Type B pancreatic cell (in vitro differentiated cells): ENCODE results near the gene BACH2. TPM values are rescaled to one million over a fixed set of nuclear protein-coding genes. Genes with fewer than 3 reads are reported as not detected.

Experiments used
- DNase-seq: peaks from one replicate; pipeline ENCODE4 v3.0.0; 2021; ENCODE audit warnings: mixed read lengths; ENCODE audit not compliant: unreplicated experiment; ENCODE audit errors: extremely low spot score
- H3K27ac Mint-ChIP-seq: 2 replicates; pipeline ENCODE4 v1.8.0; 2021; ENCODE audit warnings: mild to moderate bottlenecking, mixed read lengths
- H3K27me3 Mint-ChIP-seq: 2 replicates; pipeline ENCODE4 v1.8.0; 2021; ENCODE audit warnings: mixed read lengths
- H3K36me3 Mint-ChIP-seq: 2 replicates; pipeline ENCODE4 v1.8.0; 2021; ENCODE audit warnings: mixed read lengths
- H3K4me1 Mint-ChIP-seq: one replicate; pipeline ENCODE4 v1.8.0; 2021; ENCODE audit warnings: mixed read lengths; ENCODE audit not compliant: unreplicated experiment
- H3K4me3 Mint-ChIP-seq: 2 replicates; pipeline ENCODE4 v1.8.0; 2021; ENCODE audit warnings: mild to moderate bottlenecking, mixed read lengths
- H3K9me3 Mint-ChIP-seq: 2 replicates; pipeline ENCODE4 v1.8.0; 2021; ENCODE audit warnings: mixed read lengths
- total RNA-seq: library from RNA; stranded (reverse); gene quantifications from 2 replicates; pipeline ENCODE4 v1.2.1, GENCODE V29; 2021; ENCODE audit warnings: low replicate concordance
- TF ChIP-seq, protein P1 (sequence below): fragments of 200-600 bp; sonication (generic); conservative IDR thresholded peaks from 2 replicates; pipeline ENCODE4 v1.5.0; 2021; ENCODE audit warnings: antibody characterized with exemption, mild to moderate bottlenecking

The BACH2 gene
- total RNA-seq, 1 donor from 2014 or later: 33.5 TPM

DNA sequence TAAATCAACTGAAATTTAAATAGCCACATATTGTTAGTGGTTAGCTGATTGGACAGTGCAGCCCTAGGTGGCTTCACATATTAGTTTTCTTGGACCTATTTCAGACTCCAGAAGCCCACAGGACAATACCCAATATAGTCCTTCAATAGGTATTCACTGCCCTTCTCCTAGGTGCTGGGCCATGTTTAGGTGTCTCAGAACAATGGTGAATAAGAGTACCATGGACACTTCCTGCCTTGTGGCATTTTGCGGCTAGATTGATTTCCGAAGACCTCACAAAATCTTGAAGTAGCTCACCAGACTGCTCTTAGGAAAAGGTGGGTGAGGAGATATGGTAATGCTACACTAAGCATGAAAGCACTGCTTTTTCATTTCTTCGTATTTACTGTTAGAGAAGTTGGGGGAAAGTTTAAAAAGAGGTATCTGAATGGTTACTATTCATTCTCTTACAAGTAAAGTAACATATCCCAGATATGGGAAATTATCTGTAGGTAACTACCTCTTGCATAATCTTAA, 203.0 kb downstream of the BACH2 start:
- Mint-ChIP-seq H3K36me3 (peaks cover 3% of the 10 kb centered on the region), H3K9me3 (no peaks in the 10 kb centered on the region), H3K4me3 (no peak overlapping the region), H3K27ac (no peak overlapping the region), H3K27me3 (no peaks in the 10 kb centered on the region), H3K4me1 (peaks cover 10% of the 10 kb centered on the region)
- DNase-seq: no peak
- TF ChIP-seq, protein P1, sequence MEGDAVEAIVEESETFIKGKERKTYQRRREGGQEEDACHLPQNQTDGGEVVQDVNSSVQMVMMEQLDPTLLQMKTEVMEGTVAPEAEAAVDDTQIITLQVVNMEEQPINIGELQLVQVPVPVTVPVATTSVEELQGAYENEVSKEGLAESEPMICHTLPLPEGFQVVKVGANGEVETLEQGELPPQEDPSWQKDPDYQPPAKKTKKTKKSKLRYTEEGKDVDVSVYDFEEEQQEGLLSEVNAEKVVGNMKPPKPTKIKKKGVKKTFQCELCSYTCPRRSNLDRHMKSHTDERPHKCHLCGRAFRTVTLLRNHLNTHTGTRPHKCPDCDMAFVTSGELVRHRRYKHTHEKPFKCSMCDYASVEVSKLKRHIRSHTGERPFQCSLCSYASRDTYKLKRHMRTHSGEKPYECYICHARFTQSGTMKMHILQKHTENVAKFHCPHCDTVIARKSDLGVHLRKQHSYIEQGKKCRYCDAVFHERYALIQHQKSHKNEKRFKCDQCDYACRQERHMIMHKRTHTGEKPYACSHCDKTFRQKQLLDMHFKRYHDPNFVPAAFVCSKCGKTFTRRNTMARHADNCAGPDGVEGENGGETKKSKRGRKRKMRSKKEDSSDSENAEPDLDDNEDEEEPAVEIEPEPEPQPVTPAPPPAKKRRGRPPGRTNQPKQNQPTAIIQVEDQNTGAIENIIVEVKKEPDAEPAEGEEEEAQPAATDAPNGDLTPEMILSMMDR: no peak

DNA sequence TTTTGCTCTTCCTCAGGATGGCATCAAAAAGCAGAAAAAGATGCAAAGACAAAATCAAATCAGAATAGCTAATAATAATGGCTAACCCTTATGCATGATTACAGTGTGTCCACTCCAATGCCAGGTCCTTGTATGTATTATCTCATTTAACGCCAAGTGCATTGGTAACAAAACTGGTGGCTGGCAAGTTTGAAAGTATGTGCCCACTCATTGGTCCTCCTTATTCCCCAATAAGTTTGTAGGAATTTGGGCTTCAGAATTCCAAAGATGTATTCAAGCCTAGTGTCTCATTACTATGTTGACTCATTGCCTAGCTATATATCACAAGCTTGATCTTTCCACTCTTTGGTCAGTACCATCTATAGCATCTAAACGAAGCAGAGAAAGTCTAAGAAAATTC, 205.8 kb downstream of the BACH2 start:
- Mint-ChIP-seq H3K9me3 (no peaks in the 10 kb centered on the region), H3K27ac (no peak overlapping the region), H3K27me3 (no peaks in the 10 kb centered on the region), H3K4me3 (no peak overlapping the region), H3K4me1 (no peaks in the 10 kb centered on the region), H3K36me3 (peaks cover 9% of the 10 kb centered on the region)
- TF ChIP-seq, protein P1: no peak
- no peak for DNase-seq

DNA sequence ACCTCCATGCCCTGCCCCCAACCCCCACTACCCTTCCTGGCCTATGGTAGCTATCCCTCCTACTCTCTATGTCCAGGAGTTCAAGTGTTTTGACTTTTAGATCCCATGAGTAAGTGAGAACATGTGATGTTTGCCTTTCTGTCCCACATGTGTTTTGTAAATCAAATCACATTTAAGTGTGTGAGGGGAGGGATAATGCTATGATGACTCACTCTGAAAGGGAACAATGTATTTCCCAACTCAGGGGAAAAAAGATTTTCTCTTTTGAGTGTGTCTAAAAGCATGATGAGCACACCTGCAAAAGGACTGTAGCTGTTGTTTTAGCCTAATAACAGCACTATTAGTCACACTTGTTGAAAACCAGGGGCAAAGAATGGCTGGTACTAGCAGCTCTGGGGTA, 208.6 kb downstream of the BACH2 start:
- H3K4me3 Mint-ChIP-seq: no peak overlapping the region
- H3K4me1 Mint-ChIP-seq: no peaks in the 10 kb centered on the region
- no peaks in the 10 kb centered on the region for H3K9me3 Mint-ChIP-seq
- H3K27me3 Mint-ChIP-seq: no peaks in the 10 kb centered on the region
- no peak overlapping the region for H3K27ac Mint-ChIP-seq
- no peak for DNase-seq
- TF ChIP-seq, protein P1: no peak
- peaks cover 9% of the 10 kb centered on the region for H3K36me3 Mint-ChIP-seq

DNA sequence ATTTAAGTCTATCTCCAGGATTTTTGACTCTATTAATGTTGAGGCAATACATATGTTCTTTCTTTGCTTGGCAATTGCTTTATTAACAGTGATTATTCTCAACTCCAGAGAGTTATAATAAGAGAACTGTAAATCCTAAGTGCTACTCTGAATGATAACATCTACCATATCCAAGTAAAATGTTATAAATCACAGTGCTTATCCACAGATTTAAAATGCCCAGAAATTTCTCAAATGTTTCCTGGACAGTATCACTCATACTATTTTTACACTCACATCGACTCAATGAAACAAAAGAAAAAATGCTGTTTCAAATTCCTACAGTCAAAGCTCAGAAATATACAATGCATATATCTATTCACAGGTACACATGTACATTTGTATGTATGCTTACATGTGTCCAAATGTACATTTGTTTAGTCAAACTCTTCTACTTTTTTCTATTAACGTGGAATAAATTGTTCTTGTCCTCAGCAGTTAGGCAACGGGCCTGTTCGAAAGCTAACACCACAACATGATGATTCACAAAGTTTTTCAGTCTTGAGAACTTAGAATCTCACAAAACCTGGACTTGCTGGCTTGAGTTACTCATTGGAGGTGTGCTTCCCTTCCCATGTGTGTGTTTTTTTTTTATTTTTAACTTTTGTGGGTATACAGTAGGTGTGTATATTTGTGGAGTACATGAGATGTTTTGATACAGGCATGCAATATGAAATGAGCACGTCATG, 209.4 kb downstream of the BACH2 start:
- peaks cover 9% of the 10 kb centered on the region for H3K36me3 Mint-ChIP-seq
- TF ChIP-seq, protein P1: no peak
- H3K27ac Mint-ChIP-seq: no peak overlapping the region
- no peaks in the 10 kb centered on the region for H3K9me3 Mint-ChIP-seq
- DNase-seq: no peak
- H3K27me3 Mint-ChIP-seq: no peaks in the 10 kb centered on the region
- no peak overlapping the region for H3K4me3 Mint-ChIP-seq
- no peaks in the 10 kb centered on the region for H3K4me1 Mint-ChIP-seq

DNA sequence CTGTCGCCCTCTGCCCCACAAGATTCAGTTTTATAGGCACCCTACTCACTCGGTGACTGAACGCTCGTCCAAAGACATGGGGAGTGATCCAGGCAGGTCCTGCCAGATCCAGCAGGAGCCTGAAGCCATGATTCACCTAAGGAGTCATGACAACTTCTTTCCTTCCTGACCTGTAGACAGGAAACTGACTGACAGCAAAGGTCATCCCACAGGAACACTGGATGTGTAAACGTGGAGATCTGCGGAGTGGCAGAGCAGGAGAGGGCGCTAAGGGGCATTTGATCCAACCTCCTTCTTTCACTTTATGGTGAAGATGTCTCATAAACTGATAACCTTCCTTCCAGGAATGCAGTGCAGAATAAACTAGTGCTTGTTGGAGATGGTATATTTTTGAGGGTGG, 210.1 kb downstream of the BACH2 start:
- Mint-ChIP-seq H3K9me3 (no peaks in the 10 kb centered on the region), H3K27ac (no peak overlapping the region), H3K27me3 (no peaks in the 10 kb centered on the region), H3K4me3 (no peak overlapping the region), H3K4me1 (no peaks in the 10 kb centered on the region), H3K36me3 (peaks cover 9% of the 10 kb centered on the region)
- TF ChIP-seq, protein P1: no peak
- no peak for DNase-seq
